SU-DHL-6 (cell line): ENCODE data around the gene RDH16.

Experiments
- H2AFZ ChIP-seq: fragments of 200-600 bp; sonication (generic); 2 replicates; pipeline ENCODE4 v1.6.1; 2014; ENCODE audit warnings: low read depth, mild to moderate bottlenecking, moderate library complexity, mixed read lengths, antibody characterized with exemption, low read length; ENCODE audit not compliant: severe bottlenecking
- H3F3A ChIP-seq: fragments of 200-600 bp; shearing (Covaris generic); 2 replicates; pipeline ENCODE4 v1.6.0; 2016; ENCODE audit warnings: antibody characterized with exemption, mild to moderate bottlenecking; ENCODE audit not compliant: insufficient read depth
- H3K27ac ChIP-seq: fragments of 200-600 bp; sonication (generic); 2 replicates; pipeline ENCODE4 v1.5.1; 2016; ENCODE audit warnings: low read depth, mild to moderate bottlenecking, low read length, moderate library complexity, mixed read lengths
- H3K27me3 ChIP-seq: fragments of 200-600 bp; sonication (generic), shearing (Covaris generic); 2 replicates; pipeline ENCODE4 v1.6.0; 2014; ENCODE audit warnings: mild to moderate bottlenecking, low read length
- H3K36me3 ChIP-seq: fragments of 200-600 bp; sonication (generic); 2 replicates; pipeline ENCODE4 v1.6.1; 2014; ENCODE audit warnings: mild to moderate bottlenecking, low read length, mixed read lengths
- H3K4me2 ChIP-seq: fragments of 300-600, 200-600 bp; shearing (Covaris generic), sonication (generic); 2 replicates; pipeline ENCODE4 v1.6.0; 2014; ENCODE audit warnings: low read length, low read depth, mild to moderate bottlenecking; ENCODE audit not compliant: poor library complexity, severe bottlenecking
- H3K4me3 ChIP-seq: fragments of 200-600 bp; sonication (generic); 2 replicates; pipeline ENCODE4 v1.5.1; 2014; ENCODE audit warnings: antibody characterized with exemption, low read length, mild to moderate bottlenecking, mixed read lengths; ENCODE audit not compliant: insufficient read depth, poor library complexity, severe bottlenecking
- H3K79me2 ChIP-seq: fragments of 200-600 bp; sonication (generic); 2 replicates; pipeline ENCODE4 v1.6.1; 2014; ENCODE audit warnings: mild to moderate bottlenecking, low read length, moderate library complexity; ENCODE audit not compliant: insufficient read depth
- H3K9ac ChIP-seq: fragments of 200-600 bp; sonication (generic); 2 replicates; pipeline ENCODE4 v1.7.0; 2014; ENCODE audit warnings: mild to moderate bottlenecking, low read length
- H3K9me2 ChIP-seq: fragments of 200-600 bp; sonication (generic); replicated peaks from 2 replicates; pipeline ENCODE4 v1.6.1; 2014; ENCODE audit warnings: low read length; ENCODE audit not compliant: insufficient read depth
- H3K9me3 ChIP-seq: fragments of 200-600 bp; sonication (generic); 2 replicates; pipeline ENCODE4 v1.6.1; 2014; ENCODE audit warnings: low read length, mixed read lengths; ENCODE audit not compliant: insufficient read depth
- H4K20me1 ChIP-seq: fragments of 200-600 bp; sonication (generic); 2 replicates; pipeline ENCODE4 v1.6.1; 2014; ENCODE audit warnings: low read depth, mild to moderate bottlenecking, antibody characterized with exemption, low read length, moderate library complexity, mixed read lengths
- EZH2phosphoT487 ChIP-seq: fragments of 200-600 bp; sonication (generic), shearing (Covaris generic); conservative IDR thresholded peaks from 2 replicates; pipeline ENCODE4 v1.6.1; 2018; ENCODE audit warnings: mild to moderate bottlenecking, antibody characterized with exemption, low read length, moderate library complexity, mixed read lengths
- TF ChIP-seq, protein P1 (sequence below): fragments of 200-600 bp; sonication (generic); IDR thresholded peaks from one replicate; pipeline ENCODE4 v1.5.1; 2017; ENCODE audit warnings: antibody characterized with exemption, mild to moderate bottlenecking, low read length, moderate library complexity; ENCODE audit not compliant: insufficient read depth, poor library complexity, severe bottlenecking

RDH16 gene

DNA sequence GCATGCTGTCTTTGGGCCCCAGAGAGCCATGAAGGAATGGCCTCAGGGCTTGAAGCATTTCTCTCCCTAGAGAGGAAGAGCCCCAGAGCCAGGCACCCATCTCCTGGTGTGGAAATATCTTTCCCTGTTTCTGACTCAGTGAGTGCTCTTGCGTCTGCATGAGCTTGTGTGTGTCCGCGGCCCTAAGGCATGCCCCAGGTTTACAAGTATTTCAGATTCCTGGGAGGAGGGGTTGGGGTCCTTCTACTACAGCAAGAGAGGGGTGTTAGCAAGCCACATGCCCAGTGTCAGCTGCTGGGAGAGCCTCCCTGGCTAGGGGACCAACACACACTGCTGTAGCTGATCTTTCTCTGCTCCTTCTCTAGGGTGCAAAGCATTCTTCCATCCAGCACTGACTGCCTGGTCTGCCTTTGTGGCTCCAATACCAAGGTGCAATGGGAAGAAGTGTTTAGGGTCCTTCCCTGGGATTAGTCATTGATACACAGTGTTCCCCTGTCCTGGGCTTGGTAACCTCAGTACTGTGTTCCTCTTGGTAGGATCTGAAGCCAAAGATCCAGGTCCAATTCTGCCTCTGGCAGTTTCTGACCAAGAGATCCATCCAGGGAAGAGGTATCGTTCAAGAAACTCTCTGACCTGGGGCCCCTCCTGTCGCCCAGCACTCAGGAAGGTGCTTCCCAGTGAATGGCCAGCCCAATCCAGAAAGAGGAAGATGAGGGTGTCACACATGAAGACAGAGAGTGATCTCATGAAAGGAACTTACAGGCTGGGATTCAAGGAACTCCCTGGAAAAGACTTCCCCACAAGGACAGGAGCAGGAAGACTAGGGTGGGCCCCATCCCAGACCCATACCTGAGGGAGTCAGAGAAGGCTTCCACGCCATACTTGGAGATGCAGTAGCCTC, 3.1 kb downstream of the RDH16 start:
- H3K4me3 ChIP-seq = no peak overlapping the region
- H3K9ac ChIP-seq = no peak overlapping the region
- no peak overlapping the region for H3K4me2 ChIP-seq
- H2AFZ ChIP-seq = no peak overlapping the region
- no peaks in the 10 kb centered on the region for H3K36me3 ChIP-seq
- no peaks in the 10 kb centered on the region for H3K9me2 ChIP-seq
- H3K27ac ChIP-seq = no peak overlapping the region
- no peaks in the 10 kb centered on the region for H4K20me1 ChIP-seq
- no peaks in the 10 kb centered on the region for H3K79me2 ChIP-seq
- H3F3A ChIP-seq = no peaks in the 10 kb centered on the region
- no peaks in the 10 kb centered on the region for H3K27me3 ChIP-seq
- H3K9me3 ChIP-seq = no peaks in the 10 kb centered on the region
- TF ChIP-seq EZH2phosphoT487 = no peak
- TF ChIP-seq, protein P1, sequence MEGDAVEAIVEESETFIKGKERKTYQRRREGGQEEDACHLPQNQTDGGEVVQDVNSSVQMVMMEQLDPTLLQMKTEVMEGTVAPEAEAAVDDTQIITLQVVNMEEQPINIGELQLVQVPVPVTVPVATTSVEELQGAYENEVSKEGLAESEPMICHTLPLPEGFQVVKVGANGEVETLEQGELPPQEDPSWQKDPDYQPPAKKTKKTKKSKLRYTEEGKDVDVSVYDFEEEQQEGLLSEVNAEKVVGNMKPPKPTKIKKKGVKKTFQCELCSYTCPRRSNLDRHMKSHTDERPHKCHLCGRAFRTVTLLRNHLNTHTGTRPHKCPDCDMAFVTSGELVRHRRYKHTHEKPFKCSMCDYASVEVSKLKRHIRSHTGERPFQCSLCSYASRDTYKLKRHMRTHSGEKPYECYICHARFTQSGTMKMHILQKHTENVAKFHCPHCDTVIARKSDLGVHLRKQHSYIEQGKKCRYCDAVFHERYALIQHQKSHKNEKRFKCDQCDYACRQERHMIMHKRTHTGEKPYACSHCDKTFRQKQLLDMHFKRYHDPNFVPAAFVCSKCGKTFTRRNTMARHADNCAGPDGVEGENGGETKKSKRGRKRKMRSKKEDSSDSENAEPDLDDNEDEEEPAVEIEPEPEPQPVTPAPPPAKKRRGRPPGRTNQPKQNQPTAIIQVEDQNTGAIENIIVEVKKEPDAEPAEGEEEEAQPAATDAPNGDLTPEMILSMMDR = no peak

- Histone ChIP-seq H3K4me2 (no peak overlapping the region), H2AFZ (no peak overlapping the region), H3K36me3 (no peaks in the 10 kb centered on the region), H3K27me3 (no peaks in the 10 kb centered on the region), H3K9ac (no peak overlapping the region), H3K79me2 (no peaks in the 10 kb centered on the region), H3K9me3 (no peaks in the 10 kb centered on the region), H3K9me2 (no peaks in the 10 kb centered on the region), H4K20me1 (no peaks in the 10 kb centered on the region), H3F3A (no peaks in the 10 kb centered on the region), H3K27ac (no peak overlapping the region), H3K4me3 (no peak overlapping the region)
- TF ChIP-seq, protein P1 = no peak
- no peak for TF ChIP-seq EZH2phosphoT487
These were observed 4.1 kb downstream of the RDH16 start for GRCh38 chr12:56953314-56953713.

- H3K9me2 ChIP-seq = no peaks in the 10 kb centered on the region
- no peak overlapping the region for H3K4me2 ChIP-seq
- no peaks in the 10 kb centered on the region for H3F3A ChIP-seq
- no peak overlapping the region for H3K27ac ChIP-seq
- TF ChIP-seq, protein P1 = no peak
- TF ChIP-seq EZH2phosphoT487 = no peak
- H3K4me3 ChIP-seq = no peak overlapping the region
- H2AFZ ChIP-seq = no peak overlapping the region
- no peaks in the 10 kb centered on the region for H4K20me1 ChIP-seq
- H3K9me3 ChIP-seq = no peaks in the 10 kb centered on the region
- H3K9ac ChIP-seq = no peak overlapping the region
- H3K36me3 ChIP-seq = no peaks in the 10 kb centered on the region
- H3K27me3 ChIP-seq = no peaks in the 10 kb centered on the region
- H3K79me2 ChIP-seq = no peaks in the 10 kb centered on the region
These were observed 5.6 kb downstream of the RDH16 start for GRCh38 chr12:56951582-56952339.
